GM19328 (cell line): ENCODE data around the gene THOC5.
"Not testable (repeated sequence)": the region's sequence is repeated elsewhere in the genome, so short reads cannot be mapped to it uniquely, and the experiment has no call there.

Experiments used
- ATAC-seq: cut with Tn5 transposase; IDR thresholded peaks from one replicate; pipeline ENCODE4 v1.9.1; 2021; ENCODE audit warnings: mild to moderate bottlenecking, moderate library complexity; ENCODE audit not compliant: unreplicated experiment

THOC5 gene

GRCh38 chr22:29553351-29554224 lies at the start of gene THOC5:
Gene THOC5 (minus strand): TSS chr22:29553757. CDS start chr22:29549147, 4,610 bp downstream.
- ATAC-seq: peak; percentile 89

GRCh38 chr22:29598684-29599020 lies 45.1 kb upstream of the THOC5 start:
- ATAC-seq: no peak

GRCh38 chr22:29597871-29598683 lies 44.5 kb upstream of the THOC5 start:
- not testable (repeated sequence) for ATAC-seq

- no peak for ATAC-seq
These were observed 42.9 kb upstream of the THOC5 start for GRCh38 chr22:29596408-29596807.

- not testable (repeated sequence) for ATAC-seq
These were observed 40.9 kb upstream of the THOC5 start for GRCh38 chr22:29594447-29594846.

GRCh38 chr22:29593923-29594322 lies 40.4 kb upstream of the THOC5 start:
- no peak for ATAC-seq

GRCh38 chr22:29587938-29588699 lies 34.6 kb upstream of the THOC5 start:
- ATAC-seq: no peak

- not testable (repeated sequence) for ATAC-seq
These were observed 32.7 kb upstream of the THOC5 start for GRCh38 chr22:29586193-29586705.

GRCh38 chr22:29584975-29585374 lies 31.4 kb upstream of the THOC5 start:
- no peak for ATAC-seq

- ATAC-seq: no peak
These were observed 28.2 kb upstream of the THOC5 start for GRCh38 chr22:29581799-29582198.

- ATAC-seq: no peak
These were observed 26.7 kb upstream of the THOC5 start for GRCh38 chr22:29580200-29580810.

GRCh38 chr22:29578462-29579200 lies 25.1 kb upstream of the THOC5 start:
- no peak for ATAC-seq

- ATAC-seq: no peak
These were observed 21.3 kb upstream of the THOC5 start for GRCh38 chr22:29574762-29575450.

GRCh38 chr22:29570912-29571549 lies 17.5 kb upstream of the THOC5 start:
- ATAC-seq: no peak

- no peak for ATAC-seq
These were observed 16.9 kb upstream of the THOC5 start for GRCh38 chr22:29570456-29570855.

- ATAC-seq: no peak
These were observed 15.6 kb upstream of the THOC5 start for GRCh38 chr22:29569011-29569678.

GRCh38 chr22:29567338-29567737 lies 13.8 kb upstream of the THOC5 start:
- ATAC-seq: no peak

GRCh38 chr22:29566513-29566912 lies 13.0 kb upstream of the THOC5 start:
- ATAC-seq: not testable (repeated sequence)
